PC-9 (cell line): ENCODE results near the gene RAB7A. TPM values are rescaled to one million over a fixed set of nuclear protein-coding genes. Genes with fewer than 3 reads are reported as not detected.

ENCODE experiments used
- BruUV-seq: library from RNA; stranded (reverse); fragments of 400-500 nt; replicated peaks from 2 replicates; lab custom pipeline; 2021; lab: Mats Ljungman, UMichigan
- CTCF ChIA-PET: fragments of 300-600 bp; sonication (Branson Sonifier 250); formaldehyde crosslinking; loops from one replicate; lab custom pipeline; 2022; ENCODE audit warnings: antibody characterized with exemption; lab: Charles Lee
- POLR2A ChIA-PET: fragments of 300-600 bp; sonication (Branson Sonifier 250); formaldehyde crosslinking; loops from one replicate; lab custom pipeline; 2022; ENCODE audit warnings: antibody characterized with exemption; ENCODE audit not compliant: unreplicated experiment; lab: Charles Lee
- DNase-seq, 2 experiments: peaks; one replicate each; pipeline versions ENCODE4 v3.0.0 to v3.0.0-alpha.2; 2015 to 2022; ENCODE audit warnings: mixed read lengths in 1 of 2
- H2AFZ ChIP-seq: fragments of 200-600 bp; sonication (generic); 2 replicates; pipeline ENCODE4 v1.8.1; 2017; ENCODE audit warnings: antibody characterized with exemption
- H3F3A ChIP-seq: fragments of 200-600 bp; sonication (generic); 2 replicates; pipeline ENCODE4 v1.8.1; 2017; ENCODE audit warnings: antibody characterized with exemption, mild to moderate bottlenecking, low read depth; ENCODE audit not compliant: insufficient read depth
- H3K27ac ChIP-seq: fragments of 200-600 bp; sonication (generic); 2 replicates; pipeline ENCODE4 v1.6.1; 2016; ENCODE audit warnings: mixed run types
- H3K27me3 ChIP-seq: fragments of 200-600 bp; sonication (generic); 2 replicates; pipeline ENCODE4 v1.6.1; 2016; ENCODE audit warnings: low read depth, mixed run types; ENCODE audit not compliant: insufficient read depth
- H3K36me3 ChIP-seq: fragments of 200-600 bp; sonication (generic); 2 replicates; pipeline ENCODE4 v1.6.1; 2016; ENCODE audit warnings: low read depth, mixed run types
- H3K4me1 ChIP-seq: fragments of 200-600 bp; sonication (generic); replicated peaks from 2 replicates; pipeline ENCODE4 v1.6.1; 2016; ENCODE audit warnings: mixed run types; ENCODE audit not compliant: insufficient read depth
- H3K4me2 ChIP-seq: fragments of 200-600 bp; sonication (generic); 2 replicates; pipeline ENCODE4 v1.6.1; 2017; ENCODE audit warnings: mixed run types
- H3K4me3 ChIP-seq: fragments of 200-600 bp; sonication (generic); 2 replicates; pipeline ENCODE4 v1.6.1; 2016; ENCODE audit warnings: mixed run types
- H3K79me2 ChIP-seq: fragments of 200-600 bp; sonication (generic); 2 replicates; pipeline ENCODE4 v1.6.1; 2017; ENCODE audit warnings: low read depth, mixed run types
- H3K9me2 ChIP-seq: fragments of 200-600 bp; sonication (generic); 2 replicates; pipeline ENCODE4 v1.8.1; 2017; ENCODE audit warnings: mild to moderate bottlenecking; ENCODE audit not compliant: insufficient read depth
- H3K9me3 ChIP-seq: fragments of 200-600 bp; sonication (generic); 2 replicates; pipeline ENCODE4 v1.8.1; 2016; ENCODE audit warnings: low read depth; ENCODE audit not compliant: insufficient read depth
- H4K20me1 ChIP-seq: fragments of 200-600 bp; sonication (generic); 2 replicates; pipeline ENCODE4 v1.8.1; 2017; ENCODE audit not compliant: insufficient read depth
- CTCF ChIP-seq: fragments of 200-600 bp; sonication (generic); conservative IDR thresholded peaks from 2 replicates; pipeline ENCODE4 v1.6.1; 2017; ENCODE audit warnings: mixed run types, antibody characterized with exemption, mild to moderate bottlenecking, moderate library complexity
- EZH2 ChIP-seq: fragments of 200-600 bp; sonication (generic); IDR thresholded peaks from 2 replicates; pipeline ENCODE4 v1.8.0; 2017; ENCODE audit warnings: antibody characterized with exemption, low read depth
- intact Hi-C: fragments of 100-400 bp; cut with micrococcal nuclease; formaldehyde crosslinking; loops from one replicate; pipeline ENCODE4 v1.10.0; 2022; ENCODE audit not compliant: unreplicated experiment
- total RNA-seq: library from RNA; stranded (reverse); gene quantifications from 2 replicates; pipeline ENCODE4 v1.2.3, GENCODE V29; 2021

The RAB7A gene
- total RNA-seq, 1 experiment from 2014 or later, result 319 TPM

- Histone ChIP-seq H3K4me2 (no peak overlapping the region), H3K27ac (no peak overlapping the region), H4K20me1 (peaks cover 83% of the 10 kb centered on the region), H3K4me1 (0 out of 2 replicates have a peak, but pooled peaks cover 8% of the 10 kb centered on the region), H3K79me2 (peaks cover 87% of the 10 kb centered on the region), H3K4me3 (no peak overlapping the region), H2AFZ (no peak overlapping the region), H3K27me3 (no peaks in the 10 kb centered on the region), H3F3A (peaks cover 23% of the 10 kb centered on the region), H3K9me3 (no peaks in the 10 kb centered on the region), H3K9me2 (no peaks in the 10 kb centered on the region), H3K36me3 (peaks cover 8% of the 10 kb centered on the region; the same call in 1 of the 2 replicates)
- intact Hi-C loops, result no loop called here
- ChIA-PET CTCF (no interaction called here), POLR2A (no interaction called here)
- TF ChIP-seq CTCF, result no peak
- TF ChIP-seq EZH2, result no peak
- DNase-seq, result no peak
- BruUV-seq, result no TSS peak
Measured at GRCh38 chr3:128775241-128775640, 49.3 kb downstream of the RAB7A start.

GRCh38 chr3:128775906-128776542, 50.0 kb downstream of the RAB7A start:
- TF ChIP-seq EZH2 (no peak), CTCF (no peak)
- peaks cover 83% of the 10 kb centered on the region for H4K20me1 ChIP-seq
- BruUV-seq, result no TSS peak

GRCh38 chr3:128780101-128780837, 54.3 kb downstream of the RAB7A start:
- H3K27me3 ChIP-seq, result no peaks in the 10 kb centered on the region
- H3K27ac ChIP-seq, result no peak overlapping the region
- TF ChIP-seq EZH2 (no peak), CTCF (no peak)
- H3K9me2 ChIP-seq, result no peaks in the 10 kb centered on the region
- peaks cover 96% of the 10 kb centered on the region for H3K79me2 ChIP-seq
- no TSS peak for BruUV-seq
- intact Hi-C loops, result no loop called here
- peaks cover 38% of the 10 kb centered on the region; the same call in 1 of the 2 replicates for H3F3A ChIP-seq
- peaks cover 23% of the 10 kb centered on the region for H3K4me1 ChIP-seq
- POLR2A ChIA-PET, result no interaction called here
- CTCF ChIA-PET, result interaction anchor here (0.5 kb wide), 1 partner anchor 383 kb away, joined by 3 read pairs; no protein-coding TSS in a partner anchor
- DNase-seq, result no peak
- H3K36me3 ChIP-seq, result peaks cover 8% of the 10 kb centered on the region; the same call in 1 of the 2 replicates
- peaks cover 93% of the 10 kb centered on the region for H4K20me1 ChIP-seq
- H2AFZ ChIP-seq, result no peak overlapping the region
- H3K9me3 ChIP-seq, result no peaks in the 10 kb centered on the region
- H3K4me3 ChIP-seq, result no peak overlapping the region
- no peak overlapping the region for H3K4me2 ChIP-seq

More at GRCh38 chr3:128775906-128776542, 50.0 kb downstream of the RAB7A start:
- Histone ChIP-seq H3K9me2 (no peaks in the 10 kb centered on the region), H3K27me3 (no peaks in the 10 kb centered on the region), H3K36me3 (peaks cover 8% of the 10 kb centered on the region; the same call in 1 of the 2 replicates), H3K4me2 (no peak overlapping the region), H3K27ac (no peak overlapping the region), H3K79me2 (peaks cover 87% of the 10 kb centered on the region), H2AFZ (no peak overlapping the region), H3K4me1 (0 out of 2 replicates have a peak, but pooled peaks cover 8% of the 10 kb centered on the region), H3K4me3 (no peak overlapping the region), H3K9me3 (no peaks in the 10 kb centered on the region), H3F3A (peaks cover 23% of the 10 kb centered on the region)
- ChIA-PET POLR2A (no interaction called here), CTCF (no interaction called here)
- intact Hi-C loops, result no loop called here
- DNase-seq, result no peak
